Activated naive CD4-positive, alpha-beta T cell (primary cell): ENCODE data around the gene SLC35F1.

ENCODE experiments used
- DNase-seq, 4 experiments: peaks; one replicate each; lab custom pipeline; 2025; lab: John Stamatoyannopoulos, UW

Gene SLC35F1

GRCh38 chr6:118122801-118123200, 215.7 kb downstream of the SLC35F1 start:
- no peak for DNase-seq

GRCh38 chr6:118123503-118124037, 216.5 kb downstream of the SLC35F1 start:
- DNase-seq, result no peak

- DNase-seq, result no peak
Observed at GRCh38 chr6:118124851-118125250, 217.8 kb downstream of the SLC35F1 start.

- no peak for DNase-seq
Observed at GRCh38 chr6:118128755-118129154, 221.7 kb downstream of the SLC35F1 start.

GRCh38 chr6:118134206-118134605, 227.1 kb downstream of the SLC35F1 start:
- no peak for DNase-seq

- DNase-seq, result no peak
Observed at GRCh38 chr6:118134736-118135135, 227.7 kb downstream of the SLC35F1 start.

GRCh38 chr6:118135371-118135770, 228.3 kb downstream of the SLC35F1 start:
- DNase-seq, result no peak

GRCh38 chr6:118141211-118141610, 234.1 kb downstream of the SLC35F1 start:
- no peak for DNase-seq

GRCh38 chr6:118146584-118146983, 239.5 kb downstream of the SLC35F1 start:
- DNase-seq, result no peak

- no peak for DNase-seq
Observed at GRCh38 chr6:118147511-118147910, 240.4 kb downstream of the SLC35F1 start.

- no peak for DNase-seq
Observed at GRCh38 chr6:118148561-118148960, 241.5 kb downstream of the SLC35F1 start.

- DNase-seq, result no peak
Observed at GRCh38 chr6:118152524-118152923, 245.5 kb downstream of the SLC35F1 start.

GRCh38 chr6:118161343-118161742, 254.3 kb downstream of the SLC35F1 start:
- no peak for DNase-seq

- no peak for DNase-seq
Observed at GRCh38 chr6:118163542-118163941, 256.5 kb downstream of the SLC35F1 start.

GRCh38 chr6:118165500-118165899, 258.4 kb downstream of the SLC35F1 start:
- no peak for DNase-seq

GRCh38 chr6:118168421-118168820, 261.4 kb downstream of the SLC35F1 start:
- DNase-seq, result no peak

- DNase-seq, result no peak
Observed at GRCh38 chr6:118171852-118172251, 264.8 kb downstream of the SLC35F1 start.

- no peak for DNase-seq
Observed at GRCh38 chr6:118174071-118174470, 267.0 kb downstream of the SLC35F1 start.

- DNase-seq, result no peak
Observed at GRCh38 chr6:118177720-118178119, 270.7 kb downstream of the SLC35F1 start.

GRCh38 chr6:118179048-118179447, 272.0 kb downstream of the SLC35F1 start:
- DNase-seq, result no peak

GRCh38 chr6:118186672-118187567, 279.9 kb downstream of the SLC35F1 start:
- no peak for DNase-seq

GRCh38 chr6:118187568-118188164, 280.6 kb downstream of the SLC35F1 start:
- no peak for DNase-seq

- DNase-seq, result no peak
Observed at GRCh38 chr6:118188561-118188960, 281.5 kb downstream of the SLC35F1 start.
